Fibroblast of lung (primary cell): ENCODE measurements around the gene CARS2.

Experiments
- CTCF ChIP-seq, 2 donors: IDR thresholded peaks in 1 of 2; conservative IDR thresholded peaks in 1 of 2; 1 replicate in 1 of 2; 2 replicates in 1 of 2; pipeline ENCODE4 v1.5.1; 2011 to 2012; ENCODE audit warnings: low read length in 2 of 2, control low read depth in 1 of 2, inconsistent platforms in 1 of 2, low read depth in 1 of 2, mild to moderate bottlenecking in 1 of 2
- EZH2 ChIP-seq: IDR thresholded peaks from 2 replicates; pipeline ENCODE4 v1.5.1; 2012; ENCODE audit warnings: low read length, control low read depth, mild to moderate bottlenecking; ENCODE audit errors: missing control alignments

GRCh38 chr13:110597041-110597689 is 108.8 kb downstream of the CARS2 start:
- TF ChIP-seq CTCF (conservative IDR thresholded peaks at IDR 0.05 in 1 of 2, IDR thresholded peaks at IDR 0.05 in 1 of 2; ENCODE audit: low read depth in 1 of 2, low read length in 2 of 2) (no peak), EZH2 (no peak)
